Activated naive CD4-positive, alpha-beta T cell treated with anti-CD3 and anti-CD28 coated beads, Interleukin-2, amount 50 U/mL, for 24 hours (primary cell): Measurements from ENCODE around the gene ANO3.
"Not testable (repeated sequence)": the region's sequence is repeated elsewhere in the genome, so short reads cannot be mapped to it uniquely, and the experiment has no call there.

Experiments used
- H3K27ac Mint-ChIP-seq: one replicate; pipeline ENCODE4 v1.8.0; 2021; ENCODE audit warnings: mild to moderate bottlenecking, mixed read lengths
- H3K27me3 Mint-ChIP-seq: one replicate; pipeline ENCODE4 v1.8.0; 2021; ENCODE audit warnings: mixed read lengths
- H3K36me3 Mint-ChIP-seq: one replicate; pipeline ENCODE4 v1.8.0; 2021; ENCODE audit warnings: mixed read lengths
- H3K4me1 Mint-ChIP-seq: one replicate; pipeline ENCODE4 v1.8.0; 2021; ENCODE audit warnings: mixed read lengths
- H3K4me3 Mint-ChIP-seq: one replicate; pipeline ENCODE4 v1.8.0; 2021; ENCODE audit warnings: mild to moderate bottlenecking, mixed read lengths
- H3K9me3 Mint-ChIP-seq: one replicate; pipeline ENCODE4 v1.8.0; 2021; ENCODE audit warnings: mixed read lengths

ANO3 gene

DNA sequence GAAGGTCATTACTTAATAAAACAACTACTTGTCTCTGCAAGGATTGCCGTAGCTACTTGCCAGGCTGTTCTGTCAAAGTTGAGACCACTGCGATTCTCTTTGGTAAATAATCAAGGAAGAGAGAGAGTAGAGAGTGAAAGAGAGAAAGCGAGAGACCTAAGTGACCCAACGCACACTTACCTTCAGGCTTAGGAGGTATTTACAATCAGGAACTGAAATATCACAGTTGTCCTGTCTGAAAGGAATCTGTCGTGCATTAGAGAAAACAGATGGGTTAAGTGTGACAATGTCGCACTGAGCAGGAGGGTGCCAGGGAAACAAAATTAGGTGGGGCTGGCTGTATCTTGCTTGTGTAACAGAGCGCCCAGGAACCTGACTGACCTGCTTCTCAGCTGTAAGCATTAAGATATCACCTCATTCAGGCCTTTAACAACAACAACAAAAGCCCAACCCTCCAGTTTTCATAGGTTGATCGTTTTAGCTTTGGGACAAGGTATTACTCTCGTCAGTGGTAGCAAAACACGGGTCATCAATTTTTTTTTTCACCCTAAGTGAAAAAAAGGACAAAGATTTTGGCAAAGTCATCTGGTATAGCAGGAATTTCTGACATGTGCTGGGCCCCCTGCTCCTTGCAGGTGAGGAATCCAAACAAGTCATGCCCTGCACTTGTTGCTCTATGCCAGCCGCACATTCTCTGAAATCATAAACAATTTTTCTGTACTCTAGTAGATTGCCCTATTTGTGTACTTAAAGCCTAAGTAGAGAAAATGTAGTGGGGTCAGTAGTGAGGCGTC is 240.1 kb downstream of the ANO3 start, which contains the start of gene MUC15:
TSS of gene MUC15 (minus strand) at position 403 of the 794 bp plus-strand sequence. CDS start 5,169 bp downstream, outside the sequence.
- no peaks in the 10 kb centered on the region for H3K27me3 Mint-ChIP-seq
- H3K27ac Mint-ChIP-seq: no peak within 1 kb of the TSS
- no peaks in the 10 kb centered on the region for H3K36me3 Mint-ChIP-seq
- no peaks in the 10 kb centered on the region for H3K4me1 Mint-ChIP-seq
- no peaks in the 10 kb centered on the region for H3K9me3 Mint-ChIP-seq
- no peak within 1 kb of the TSS for H3K4me3 Mint-ChIP-seq

DNA sequence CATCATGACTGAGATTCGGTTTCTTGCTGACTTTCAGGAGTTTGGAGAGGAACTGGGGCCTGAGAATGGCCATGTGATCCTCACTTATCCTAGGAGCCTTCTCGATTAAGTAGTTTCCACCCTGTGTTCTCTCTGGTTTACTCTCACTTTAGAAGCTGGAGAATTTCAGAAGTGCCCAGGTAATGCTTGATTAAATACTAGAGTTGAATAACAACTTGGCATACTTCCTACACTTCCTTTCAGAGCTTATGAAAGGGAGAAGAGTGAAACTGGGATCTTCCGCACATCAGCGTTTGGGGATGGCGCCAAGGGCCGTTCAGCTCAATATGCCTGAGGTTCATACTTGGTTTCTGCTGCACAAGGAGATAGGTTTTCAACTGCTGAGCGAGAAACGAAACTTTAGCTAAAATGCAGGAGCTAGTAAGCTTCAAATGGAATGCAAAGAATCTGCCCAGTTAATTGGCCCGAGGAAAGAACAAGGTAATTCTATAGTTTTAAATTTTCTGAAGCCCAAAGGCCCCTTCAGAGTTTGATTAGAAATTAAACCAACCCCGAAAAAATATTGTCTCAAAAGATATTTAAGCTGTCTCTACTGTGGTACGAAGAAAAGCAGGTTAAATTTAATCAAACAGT is 241.0 kb downstream of the ANO3 start:
- H3K27ac Mint-ChIP-seq: no peak overlapping the region
- H3K27me3 Mint-ChIP-seq: no peaks in the 10 kb centered on the region
- no peaks in the 10 kb centered on the region for H3K4me1 Mint-ChIP-seq
- no peak overlapping the region for H3K4me3 Mint-ChIP-seq
- no peaks in the 10 kb centered on the region for H3K36me3 Mint-ChIP-seq
- no peaks in the 10 kb centered on the region for H3K9me3 Mint-ChIP-seq

DNA sequence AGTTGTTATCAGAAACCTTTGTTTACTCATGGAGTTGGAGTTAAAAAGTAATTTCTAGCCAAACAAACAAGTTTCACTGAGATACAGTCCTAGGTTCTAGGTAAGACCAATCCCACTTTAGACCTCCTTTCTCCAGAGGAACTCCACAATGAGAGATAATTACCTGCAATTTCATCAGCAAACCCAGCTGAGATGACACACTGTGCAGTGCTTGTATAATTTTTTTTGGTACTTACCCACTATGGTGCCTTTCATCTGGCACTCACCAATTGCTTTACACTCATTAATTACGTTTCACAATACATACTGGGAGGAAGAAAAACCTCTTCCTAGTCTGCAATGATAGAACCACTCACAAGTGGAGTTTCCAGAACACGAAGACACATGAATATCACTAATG is 242.0 kb downstream of the ANO3 start:
- H3K27ac Mint-ChIP-seq: no peak overlapping the region
- no peaks in the 10 kb centered on the region for H3K27me3 Mint-ChIP-seq
- no peaks in the 10 kb centered on the region for H3K9me3 Mint-ChIP-seq
- no peaks in the 10 kb centered on the region for H3K4me1 Mint-ChIP-seq
- H3K36me3 Mint-ChIP-seq: no peaks in the 10 kb centered on the region
- H3K4me3 Mint-ChIP-seq: no peak overlapping the region

DNA sequence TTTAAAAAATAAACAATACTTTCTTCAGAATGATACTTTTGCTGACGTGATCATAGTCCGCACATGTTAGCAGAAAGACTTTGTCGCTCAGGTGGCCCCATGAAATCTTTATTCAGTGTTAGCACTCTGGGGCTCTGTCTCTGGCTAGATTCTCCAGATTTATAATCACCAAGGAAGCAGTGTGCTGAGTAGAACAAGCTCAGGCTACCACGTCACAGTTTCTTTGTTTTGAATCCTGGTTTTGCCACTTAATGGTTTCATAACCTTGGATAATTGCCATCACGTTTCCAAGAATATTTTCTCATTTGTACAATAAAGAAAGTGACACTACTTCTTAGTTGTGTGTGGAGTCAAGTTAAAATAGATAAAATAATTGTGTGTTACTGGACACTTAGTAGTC is 244.0 kb downstream of the ANO3 start:
- Mint-ChIP-seq H3K4me3 (no peak overlapping the region), H3K4me1 (no peaks in the 10 kb centered on the region), H3K27me3 (no peaks in the 10 kb centered on the region), H3K27ac (no peak overlapping the region), H3K36me3 (no peaks in the 10 kb centered on the region), H3K9me3 (no peaks in the 10 kb centered on the region)

DNA sequence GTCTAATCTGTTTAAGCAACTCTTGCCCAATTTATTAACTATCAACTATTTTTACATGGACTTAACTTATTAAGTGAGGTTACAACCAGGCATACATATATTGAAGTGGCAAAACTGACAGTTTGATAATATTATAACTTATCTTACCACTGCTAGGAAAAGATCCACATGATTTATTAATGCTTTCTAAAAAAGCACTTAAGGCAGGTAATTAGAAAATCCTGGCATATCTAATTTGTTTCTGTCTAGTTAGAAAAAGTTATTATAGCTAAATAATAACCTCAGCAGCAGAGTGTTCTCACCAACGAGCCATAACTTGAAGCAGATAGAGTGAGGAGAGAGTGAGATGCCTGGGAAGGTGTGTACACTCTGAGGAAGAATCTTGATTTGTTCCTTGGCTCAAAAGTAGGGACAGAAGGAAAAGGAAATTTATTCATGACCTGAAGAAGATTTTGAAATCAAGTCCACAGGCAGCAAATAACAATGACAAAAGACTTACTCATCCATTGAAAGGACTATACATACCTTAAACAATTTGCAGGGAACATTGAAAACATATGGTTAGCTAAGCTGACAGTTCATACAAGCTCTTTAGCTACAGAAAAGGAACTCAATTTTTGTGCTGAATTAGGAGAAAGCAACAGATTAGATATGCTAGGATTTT is 247.2 kb downstream of the ANO3 start:
- Mint-ChIP-seq H3K36me3 (no peaks in the 10 kb centered on the region), H3K27ac (no peak overlapping the region), H3K27me3 (no peaks in the 10 kb centered on the region), H3K4me1 (no peaks in the 10 kb centered on the region), H3K4me3 (no peak overlapping the region), H3K9me3 (no peaks in the 10 kb centered on the region)

DNA sequence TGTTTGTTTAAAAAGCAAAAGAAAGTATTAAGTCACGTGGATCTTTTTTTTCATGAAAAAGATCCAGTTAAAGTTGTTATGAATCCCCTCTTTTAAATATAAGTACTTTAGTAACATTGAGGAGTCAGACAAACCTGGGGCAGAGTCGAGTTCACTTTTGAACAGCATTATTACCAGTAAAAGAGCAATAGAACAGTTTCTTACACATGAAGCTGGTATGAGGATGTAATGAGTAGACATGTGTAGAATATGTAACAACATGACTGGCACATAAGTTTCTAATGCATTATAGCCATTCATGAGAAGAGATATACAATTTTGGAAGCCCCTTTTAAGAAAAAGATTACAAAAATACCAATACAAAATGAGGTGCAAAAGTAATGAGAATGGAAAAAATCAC is 247.8 kb downstream of the ANO3 start:
- no peaks in the 10 kb centered on the region for H3K9me3 Mint-ChIP-seq
- no peak overlapping the region for H3K4me3 Mint-ChIP-seq
- H3K27me3 Mint-ChIP-seq: no peaks in the 10 kb centered on the region
- no peak overlapping the region for H3K27ac Mint-ChIP-seq
- H3K36me3 Mint-ChIP-seq: no peaks in the 10 kb centered on the region
- H3K4me1 Mint-ChIP-seq: no peaks in the 10 kb centered on the region

DNA sequence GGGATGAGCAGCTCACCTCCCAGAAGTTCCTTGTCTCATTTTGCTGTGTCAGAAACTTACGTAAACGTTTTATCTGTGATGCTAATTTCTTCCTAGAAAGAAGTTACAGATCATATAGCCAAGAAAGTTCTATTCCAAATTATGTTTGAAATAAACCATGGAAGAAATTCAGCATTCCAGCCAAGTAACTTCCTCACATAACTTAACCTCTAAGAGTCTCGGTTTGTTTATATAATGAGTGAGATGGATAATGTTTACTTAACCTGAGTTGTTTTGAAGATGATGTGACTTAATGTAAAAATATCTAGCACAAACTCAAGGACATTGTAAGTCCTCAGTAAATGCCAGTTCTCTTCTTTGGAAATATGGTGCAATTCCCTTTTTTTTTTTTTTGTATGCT is 249.0 kb downstream of the ANO3 start:
- H3K27me3 Mint-ChIP-seq: no peaks in the 10 kb centered on the region
- no peak overlapping the region for H3K27ac Mint-ChIP-seq
- H3K36me3 Mint-ChIP-seq: no peaks in the 10 kb centered on the region
- H3K9me3 Mint-ChIP-seq: no peaks in the 10 kb centered on the region
- no peaks in the 10 kb centered on the region for H3K4me1 Mint-ChIP-seq
- H3K4me3 Mint-ChIP-seq: no peak overlapping the region

DNA sequence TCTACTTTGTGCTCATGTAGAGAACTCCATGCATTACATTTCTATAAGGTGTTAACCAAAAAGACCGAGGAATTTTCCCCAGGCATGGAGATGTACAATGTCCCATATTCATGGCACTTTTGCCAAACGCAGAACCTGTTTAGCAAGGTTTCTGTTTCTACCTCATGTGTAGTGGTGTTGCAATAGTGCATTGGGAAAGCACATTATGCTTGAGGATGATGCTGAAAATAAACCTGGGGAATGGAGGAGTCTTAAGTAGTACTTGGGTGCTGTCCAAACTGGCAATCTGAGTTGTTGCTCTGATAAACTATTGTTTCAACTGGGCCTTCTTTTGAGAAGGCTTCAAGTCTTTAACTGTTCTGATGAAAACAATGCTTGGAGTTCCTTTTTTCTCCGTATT is 251.6 kb downstream of the ANO3 start:
- no peaks in the 10 kb centered on the region for H3K36me3 Mint-ChIP-seq
- no peak overlapping the region for H3K4me3 Mint-ChIP-seq
- no peak overlapping the region for H3K27ac Mint-ChIP-seq
- no peaks in the 10 kb centered on the region for H3K27me3 Mint-ChIP-seq
- no peaks in the 10 kb centered on the region for H3K9me3 Mint-ChIP-seq
- H3K4me1 Mint-ChIP-seq: no peaks in the 10 kb centered on the region

DNA sequence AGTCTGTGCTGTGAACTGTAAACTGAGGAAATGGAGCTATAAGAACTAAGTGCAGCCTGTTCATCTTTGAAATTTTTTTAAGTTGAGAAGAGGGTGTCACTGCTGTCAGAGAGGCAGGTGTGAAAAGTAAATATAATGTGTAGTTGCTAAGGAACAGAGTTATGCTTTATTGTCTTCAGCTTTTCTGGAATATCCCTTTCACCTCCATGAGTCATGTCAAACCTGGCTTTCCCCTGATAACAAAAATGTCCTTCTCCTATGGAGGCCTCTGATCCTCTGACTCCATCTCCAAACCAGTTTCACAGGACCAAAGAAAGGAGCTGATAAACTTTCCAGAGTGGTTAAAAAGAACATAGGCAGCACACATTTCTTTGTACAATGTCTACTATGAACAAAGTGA is 252.9 kb downstream of the ANO3 start:
- Mint-ChIP-seq H3K4me1 (no peaks in the 10 kb centered on the region), H3K9me3 (no peaks in the 10 kb centered on the region), H3K27me3 (no peaks in the 10 kb centered on the region), H3K27ac (no peak overlapping the region), H3K36me3 (no peaks in the 10 kb centered on the region), H3K4me3 (no peak overlapping the region)

DNA sequence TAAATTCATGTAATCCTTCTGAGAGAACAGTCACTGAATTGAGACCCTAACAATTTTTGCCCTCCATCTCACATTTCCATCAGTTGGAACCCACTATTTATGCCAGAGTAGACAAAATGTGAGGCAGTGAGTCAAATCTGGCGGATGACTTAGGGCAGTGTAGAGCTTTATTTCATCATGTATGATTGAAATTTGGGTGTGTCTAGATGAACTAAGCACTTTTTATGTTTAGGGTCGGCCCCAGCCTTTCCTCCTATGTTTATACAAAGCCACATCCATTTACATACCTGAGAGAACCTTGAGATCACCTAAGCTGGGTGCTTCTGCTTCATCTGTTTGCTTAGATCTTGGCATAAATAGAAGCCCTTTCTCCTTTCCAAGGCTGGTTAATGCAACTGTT is 255.1 kb downstream of the ANO3 start:
- no peak overlapping the region for H3K4me3 Mint-ChIP-seq
- no peak overlapping the region for H3K27ac Mint-ChIP-seq
- H3K4me1 Mint-ChIP-seq: no peaks in the 10 kb centered on the region
- no peaks in the 10 kb centered on the region for H3K36me3 Mint-ChIP-seq
- no peaks in the 10 kb centered on the region for H3K27me3 Mint-ChIP-seq
- H3K9me3 Mint-ChIP-seq: no peaks in the 10 kb centered on the region

DNA sequence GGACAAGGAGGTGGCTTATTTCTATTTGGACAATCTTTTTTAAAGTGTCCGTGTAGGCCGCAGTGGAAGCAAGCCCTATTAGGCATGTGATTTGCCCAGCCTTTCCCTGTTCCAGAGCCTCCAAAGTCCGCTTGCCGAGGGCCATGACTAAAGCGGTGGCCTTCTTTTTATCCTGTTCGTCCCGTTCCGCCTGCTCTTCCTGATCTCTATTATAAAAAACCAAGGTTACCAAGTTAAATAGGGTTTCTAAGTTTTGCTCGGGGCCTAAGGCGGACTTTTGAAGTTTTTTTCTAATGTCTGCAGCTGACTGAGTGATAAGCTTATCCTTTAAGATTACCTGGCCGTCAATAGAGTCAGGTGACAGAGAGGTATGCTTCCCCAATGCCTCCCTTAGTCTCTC is 261.8 kb downstream of the ANO3 start:
- no peak overlapping the region for H3K4me3 Mint-ChIP-seq
- no peaks in the 10 kb centered on the region for H3K9me3 Mint-ChIP-seq
- no peaks in the 10 kb centered on the region for H3K36me3 Mint-ChIP-seq
- no peaks in the 10 kb centered on the region for H3K4me1 Mint-ChIP-seq
- no peaks in the 10 kb centered on the region for H3K27me3 Mint-ChIP-seq
- no peak overlapping the region for H3K27ac Mint-ChIP-seq

DNA sequence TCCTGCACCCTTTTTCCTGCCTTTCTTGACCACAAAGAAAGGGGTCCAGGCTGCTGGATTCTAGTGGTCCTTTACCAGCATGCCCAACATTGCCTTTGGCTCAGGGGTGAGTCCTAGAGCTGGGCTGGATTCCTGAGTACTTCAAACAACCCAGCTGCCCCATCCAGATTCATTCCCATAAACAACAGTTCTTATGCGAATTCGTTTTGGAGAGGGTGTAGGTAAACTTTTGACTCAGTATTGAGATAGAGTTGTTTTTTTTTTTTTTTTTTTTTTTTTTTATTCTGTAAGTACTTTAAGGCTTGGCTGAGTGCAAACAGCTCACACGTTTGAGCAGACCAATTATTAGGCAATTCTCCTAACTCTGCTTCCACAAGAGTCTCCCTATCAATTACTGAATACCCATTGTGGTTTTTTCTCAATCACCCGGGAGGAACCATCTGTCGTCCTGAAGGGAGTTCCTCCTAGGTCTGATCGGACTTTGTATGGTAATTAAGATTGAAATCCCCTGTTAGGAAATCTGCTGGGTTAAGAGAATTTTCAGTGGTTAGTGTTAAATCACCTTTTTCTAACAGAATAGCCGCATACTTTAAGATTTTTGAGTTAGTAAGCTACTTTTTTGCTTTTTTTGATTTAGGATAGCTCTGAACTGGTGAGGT is 263.4 kb downstream of the ANO3 start:
- not testable (repeated sequence) for H3K4me1 Mint-ChIP-seq, H3K27ac Mint-ChIP-seq, H3K27me3 Mint-ChIP-seq, H3K36me3 Mint-ChIP-seq, H3K4me3 Mint-ChIP-seq, H3K9me3 Mint-ChIP-seq

DNA sequence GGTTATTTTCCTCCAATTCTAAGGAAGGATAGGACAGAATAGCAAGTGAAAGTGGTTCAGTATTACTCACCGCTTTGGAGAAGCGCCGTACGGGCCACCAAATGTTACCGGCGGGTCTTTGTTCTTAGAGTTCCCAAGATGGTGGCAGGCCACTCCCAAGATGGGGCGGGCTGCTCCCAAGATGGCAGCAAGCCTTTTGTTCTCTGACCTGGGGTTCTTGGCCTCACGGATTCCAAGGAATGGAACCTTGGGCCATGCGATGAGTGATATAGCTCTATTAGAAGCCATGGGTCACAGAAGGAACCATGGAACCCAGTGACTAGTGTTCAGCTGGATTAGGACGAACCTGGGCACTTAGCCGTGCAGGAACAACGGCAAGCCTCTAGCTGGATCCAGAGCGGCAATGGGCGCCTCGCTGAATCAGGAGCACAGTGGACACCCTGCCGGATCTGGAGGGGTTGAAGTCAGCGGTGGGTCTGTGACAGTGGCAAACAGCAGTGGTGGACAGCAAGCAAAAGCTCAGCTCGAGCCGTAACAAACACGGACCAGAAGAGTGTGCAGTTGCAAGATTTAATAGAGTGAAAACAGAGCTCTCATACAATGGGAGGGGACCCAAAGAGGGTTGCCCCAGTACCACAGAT is 265.2 kb downstream of the ANO3 start:
- not testable (repeated sequence) for H3K9me3 Mint-ChIP-seq, H3K4me3 Mint-ChIP-seq, H3K4me1 Mint-ChIP-seq, H3K36me3 Mint-ChIP-seq, H3K27me3 Mint-ChIP-seq, H3K27ac Mint-ChIP-seq

DNA sequence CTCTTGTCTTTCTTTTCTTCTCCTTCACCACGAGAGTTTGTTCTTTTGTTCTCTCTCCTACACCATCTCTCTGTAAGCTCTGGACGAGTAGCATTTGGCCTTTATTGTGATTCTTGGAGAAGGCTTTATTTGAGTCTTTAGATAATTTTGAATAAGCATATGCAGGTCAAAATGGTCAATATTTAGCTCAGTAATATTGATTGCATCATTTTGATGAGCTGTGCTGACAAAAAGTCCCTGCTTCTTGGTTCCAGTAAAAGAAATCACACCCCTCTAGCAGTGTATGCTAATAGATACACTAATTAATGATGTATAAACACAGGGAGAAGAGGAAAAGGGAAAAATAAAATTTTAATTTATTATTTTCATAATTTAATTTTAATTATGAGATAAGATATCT is 266.0 kb downstream of the ANO3 start:
- H3K36me3 Mint-ChIP-seq: no peaks in the 10 kb centered on the region
- H3K9me3 Mint-ChIP-seq: no peaks in the 10 kb centered on the region
- H3K27me3 Mint-ChIP-seq: no peaks in the 10 kb centered on the region
- H3K4me3 Mint-ChIP-seq: no peak overlapping the region
- H3K27ac Mint-ChIP-seq: no peak overlapping the region
- H3K4me1 Mint-ChIP-seq: no peaks in the 10 kb centered on the region

DNA sequence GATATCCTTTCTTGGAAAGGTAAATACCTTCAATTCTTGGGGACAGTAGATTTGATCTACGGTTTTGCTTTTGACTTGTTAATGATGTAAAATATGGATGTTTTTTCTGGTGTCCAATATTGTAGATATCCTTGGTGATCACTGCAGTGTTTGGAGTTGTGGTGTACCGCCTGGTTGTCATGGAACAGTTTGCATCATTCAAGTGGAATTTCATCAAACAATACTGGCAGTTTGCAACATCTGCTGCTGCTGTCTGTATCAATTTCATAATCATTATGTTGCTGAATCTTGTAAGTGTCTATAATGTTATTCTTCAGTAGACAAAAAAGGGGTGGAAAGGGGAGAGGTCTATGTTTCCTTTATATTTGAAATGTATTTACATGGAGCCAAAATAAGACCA is 267.5 kb downstream of the ANO3 start:
- Mint-ChIP-seq H3K4me1 (no peaks in the 10 kb centered on the region), H3K27me3 (no peaks in the 10 kb centered on the region), H3K9me3 (no peaks in the 10 kb centered on the region), H3K4me3 (no peak overlapping the region), H3K27ac (no peak overlapping the region), H3K36me3 (no peaks in the 10 kb centered on the region)
